Endodermal cell (in vitro differentiated cells): Measurements from ENCODE around the gene MINK1. TPM values are rescaled to one million over a fixed set of nuclear protein-coding genes. Genes with fewer than 3 reads are reported as not detected.

Source experiments
- DNase-seq: peaks from one replicate; pipeline ENCODE4 v3.0.0-alpha.2; 2017
- H3K27ac ChIP-seq: 2 replicates; pipeline ENCODE4 v1.5.1; 2013; ENCODE audit warnings: mild to moderate bottlenecking, low read depth, low read length, moderate library complexity
- H3K27me3 ChIP-seq: 2 replicates; pipeline ENCODE4 v1.6.1; 2013; ENCODE audit warnings: mild to moderate bottlenecking, low read length, moderate library complexity; ENCODE audit not compliant: insufficient read depth, control insufficient read depth, poor library complexity, severe bottlenecking
- H3K36me3 ChIP-seq: 2 replicates; pipeline ENCODE4 v1.7.0; 2013; ENCODE audit warnings: mild to moderate bottlenecking, low read length, moderate library complexity; ENCODE audit not compliant: control insufficient read depth, insufficient read depth
- H3K4me1 ChIP-seq: one replicate; pipeline ENCODE4 v1.7.0; 2013; ENCODE audit warnings: low read length; ENCODE audit not compliant: control insufficient read depth, insufficient read depth
- H3K4me3 ChIP-seq: 2 replicates; pipeline ENCODE4 v1.5.1; 2013; ENCODE audit warnings: mild to moderate bottlenecking, low read length, moderate library complexity
- H3K9ac ChIP-seq: 2 replicates; pipeline ENCODE4 v1.6.1; 2013; ENCODE audit warnings: mild to moderate bottlenecking, low read length, moderate library complexity; ENCODE audit not compliant: poor library complexity, severe bottlenecking; ENCODE audit errors: extremely low read depth
- H3K9me3 ChIP-seq: 2 replicates; pipeline ENCODE4 v1.6.1; 2013; ENCODE audit warnings: mild to moderate bottlenecking, low read length, moderate library complexity; ENCODE audit not compliant: control insufficient read depth
- H3K27ac Mint-ChIP-seq: 2 replicates; pipeline ENCODE4 v1.8.0; 2020; ENCODE audit warnings: mixed read lengths
- H3K27me3 Mint-ChIP-seq: 2 replicates; pipeline ENCODE4 v1.8.0; 2021; ENCODE audit warnings: mild to moderate bottlenecking, mixed read lengths; ENCODE audit not compliant: insufficient read depth
- H3K36me3 Mint-ChIP-seq: 2 replicates; pipeline ENCODE4 v1.8.0; 2020; ENCODE audit warnings: low read depth, mixed read lengths
- H3K4me1 Mint-ChIP-seq: 2 replicates; pipeline ENCODE4 v1.8.0; 2020; ENCODE audit warnings: mixed read lengths
- H3K4me3 Mint-ChIP-seq: 2 replicates; pipeline ENCODE4 v1.8.0; 2020; ENCODE audit warnings: mild to moderate bottlenecking, moderate library complexity, mixed read lengths
- H3K9me3 Mint-ChIP-seq: 2 replicates; pipeline ENCODE4 v1.8.0; 2020; ENCODE audit warnings: mild to moderate bottlenecking, mixed read lengths
- CTCF ChIP-seq: fragments of 200-600 bp; sonication (generic); conservative IDR thresholded peaks from 2 replicates; pipeline ENCODE4 v1.5.0; 2021; ENCODE audit warnings: antibody characterized with exemption, mild to moderate bottlenecking
- WGBS, 2 experiments: methylation state at CpG; one replicate each; pipeline versions ENCODE4 v1.1.5 to v1.1.7; 2013; ENCODE audit warnings: missing lambda C conversion rate in 2 of 2, mixed read lengths in 1 of 2; ENCODE audit not compliant: insufficient coverage in 1 of 2, insufficient read length in 1 of 2; 5-methylcytosine and 5-hydroxymethylcytosine counted together
- total RNA-seq, 2 donors: library from RNA; stranded (reverse); fragmentation: NEBNext Ultra II Directional in 1 of 2; extraction: Animal tissue kit (Norgen Biotek cat#: 25700) in 1 of 2; gene quantifications; 2 replicates in 1 of 2; 3 replicates in 1 of 2; pipeline ENCODE4 v1.2.1, GENCODE V29; 2021

MINK1 gene
- total RNA-seq, 2 donors from 2014 or later: 75.0 to 79.7 TPM

GRCh38 chr17:4928881-4929280, 95.7 kb downstream of the MINK1 start:
- no peak overlapping the region for H3K27ac Mint-ChIP-seq
- Histone ChIP-seq H3K9ac (no peak overlapping the region), H3K4me3 (no peak overlapping the region), H3K27ac (no peak overlapping the region), H3K36me3 (peaks cover 3% of the 10 kb centered on the region), H3K27me3 (no peaks in the 10 kb centered on the region), H3K9me3 (no peaks in the 10 kb centered on the region), H3K4me1 (no peaks in the 10 kb centered on the region)
- no peak overlapping the region for H3K4me3 Mint-ChIP-seq
- H3K4me1 Mint-ChIP-seq: peaks cover 8% of the 10 kb centered on the region
- 96% methylated on average over 12 to 18 of the region's 18 CpGs for WGBS, 2 experiments
- H3K9me3 Mint-ChIP-seq: no peaks in the 10 kb centered on the region
- peaks cover 10% of the 10 kb centered on the region for H3K36me3 Mint-ChIP-seq
- no peak for DNase-seq
- no peak for TF ChIP-seq CTCF
- H3K27me3 Mint-ChIP-seq: no peaks in the 10 kb centered on the region

GRCh38 chr17:4931963-4932362, 98.8 kb downstream of the MINK1 start, which contains the start of gene GP1BA:
Gene GP1BA (plus strand): TSS chr17:4932277. CDS start chr17:4932605, 328 bp downstream.
- 92 to 97% methylated on average over 5 to 14 of the region's 14 CpGs for WGBS, 2 experiments

GRCh38 chr17:4932756-4933155, 99.6 kb downstream of the MINK1 start:
- no peak overlapping the region for H3K4me3 ChIP-seq
- H3K27ac Mint-ChIP-seq: peak overlapping the region; percentile 48
- H3K9me3 Mint-ChIP-seq: no peaks in the 10 kb centered on the region
- H3K9ac ChIP-seq: no peak overlapping the region
- peaks cover 17% of the 10 kb centered on the region for H3K36me3 Mint-ChIP-seq
- H3K9me3 ChIP-seq: no peaks in the 10 kb centered on the region
- no peaks in the 10 kb centered on the region for H3K27me3 ChIP-seq
- H3K27me3 Mint-ChIP-seq: no peaks in the 10 kb centered on the region
- no peaks in the 10 kb centered on the region for H3K4me1 ChIP-seq
- H3K4me1 Mint-ChIP-seq: peaks cover 16% of the 10 kb centered on the region
- H3K36me3 ChIP-seq: peaks cover 19% of the 10 kb centered on the region
- no peak for TF ChIP-seq CTCF
- no peak overlapping the region for H3K27ac ChIP-seq
- DNase-seq: no peak
- no peak overlapping the region for H3K4me3 Mint-ChIP-seq
- WGBS, 2 experiments: 89 to 91% methylated on average over 11 to 12 of the region's 12 CpGs

More at GRCh38 chr17:4931963-4932362, 98.8 kb downstream of the MINK1 start, which contains the start of gene GP1BA:
- no peaks in the 10 kb centered on the region for H3K9me3 ChIP-seq
- Mint-ChIP-seq H3K4me3 (no peak within 1 kb of the TSS), H3K9me3 (no peaks in the 10 kb centered on the region), H3K27me3 (no peaks in the 10 kb centered on the region), H3K4me1 (peaks cover 16% of the 10 kb centered on the region), H3K36me3 (peaks cover 11% of the 10 kb centered on the region), H3K27ac (peak within 1 kb of the TSS; percentile 48)
- H3K36me3 ChIP-seq: peaks cover 12% of the 10 kb centered on the region
- no peaks in the 10 kb centered on the region for H3K4me1 ChIP-seq
- no peak for DNase-seq
- H3K27me3 ChIP-seq: no peaks in the 10 kb centered on the region
- no peak within 1 kb of the TSS for H3K27ac ChIP-seq
- no peak within 1 kb of the TSS for H3K4me3 ChIP-seq
- no peak within 1 kb of the TSS for H3K9ac ChIP-seq
- no peak for TF ChIP-seq CTCF
